ENCODE data around the gene HNRNPA1L2.

The HNRNPA1L2 gene

DNA sequence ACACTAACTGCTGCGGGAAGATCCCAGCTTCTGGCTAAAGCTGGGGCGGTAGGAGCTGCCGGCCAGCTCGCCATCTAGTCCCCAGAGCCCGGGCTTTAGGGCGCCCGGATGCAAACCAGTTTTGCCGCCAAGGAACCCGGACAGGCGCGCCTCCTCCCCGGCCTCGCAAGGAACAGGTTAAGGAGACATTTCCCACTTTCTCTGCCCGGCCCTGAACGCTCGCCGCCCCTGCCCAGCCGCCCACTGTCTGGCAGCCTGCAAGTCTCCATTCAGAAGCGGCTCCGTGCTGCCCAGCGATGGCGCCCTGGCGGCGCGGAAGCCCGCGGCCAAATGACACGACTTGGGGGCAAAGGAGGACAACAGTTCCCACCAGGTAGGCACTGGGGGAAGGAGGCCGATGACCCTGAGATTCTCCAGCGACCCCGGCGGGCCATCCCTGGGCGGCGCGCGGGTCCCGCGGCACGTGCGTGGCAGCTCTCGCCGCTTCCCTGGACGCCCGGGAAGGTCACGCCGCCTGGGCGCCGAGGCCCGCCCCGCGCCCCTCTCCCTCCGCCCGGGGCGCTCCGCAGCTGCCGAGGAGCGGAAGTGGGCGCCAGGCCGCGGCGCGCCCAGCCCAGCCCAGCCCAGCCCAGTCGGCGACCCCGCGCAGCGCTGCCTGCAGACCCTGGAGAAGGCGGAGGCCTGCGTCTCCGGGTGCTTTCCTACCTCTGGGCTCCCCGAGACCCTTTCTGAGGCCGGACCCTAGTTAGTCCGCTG lies 42.2 kb upstream of the HNRNPA1L2 start (continued):
- TF ChIP-seq GLI2 (tag by site-specific recombination; IDR thresholded peaks at IDR 0.05; ENCODE audit: borderline replicate concordance, low read depth) (no peak), ZNF768 (tag by site-specific recombination; IDR thresholded peaks at IDR 0.05) (no peak), ZBTB1 (tag by site-specific recombination; IDR thresholded peaks at IDR 0.05) (no peak), PRDM10 (tag by site-specific recombination; IDR thresholded peaks at IDR 0.05) (no peak), REST (tag by site-specific recombination; IDR thresholded peaks at IDR 0.05) (no peak), EGR2 (tag by site-specific recombination; IDR thresholded peaks at IDR 0.05; ENCODE audit: low read depth) (peak; percentile 70), TCF7L2 (IDR thresholded peaks at IDR 0.05; ENCODE audit: borderline replicate concordance, low read depth, low read length) (no peak), ZNF600 (tag by site-specific recombination; IDR thresholded peaks at IDR 0.05) (no peak; the same call in 1 of the 2 replicates), ZNF707 (tag by site-specific recombination; IDR thresholded peaks at IDR 0.05) (no peak), GFI1B (tag by site-specific recombination; IDR thresholded peaks at IDR 0.05) (no peak), ZNF175 (tag by site-specific recombination; IDR thresholded peaks at IDR 0.05) (no peak), ZBTB21 (tag by site-specific recombination; IDR thresholded peaks at IDR 0.05) (no peak), ZNF660 (tag by site-specific recombination; IDR thresholded peaks at IDR 0.05) (peak; percentile 69; the same call in 1 of the 2 replicates), ZNF621 (tag by site-specific recombination; IDR thresholded peaks at IDR 0.05) (no peak), ZNF624 (tag by site-specific recombination; IDR thresholded peaks at IDR 0.05) (no peak), ZNF555 (tag by site-specific recombination; conservative IDR thresholded peaks at IDR 0.05) (no peak), ZSCAN30 (tag by site-specific recombination; IDR thresholded peaks at IDR 0.05) (no peak), SP7 (tag by site-specific recombination; IDR thresholded peaks at IDR 0.05) (no peak)
- TF ChIP-seq, protein P1, sequence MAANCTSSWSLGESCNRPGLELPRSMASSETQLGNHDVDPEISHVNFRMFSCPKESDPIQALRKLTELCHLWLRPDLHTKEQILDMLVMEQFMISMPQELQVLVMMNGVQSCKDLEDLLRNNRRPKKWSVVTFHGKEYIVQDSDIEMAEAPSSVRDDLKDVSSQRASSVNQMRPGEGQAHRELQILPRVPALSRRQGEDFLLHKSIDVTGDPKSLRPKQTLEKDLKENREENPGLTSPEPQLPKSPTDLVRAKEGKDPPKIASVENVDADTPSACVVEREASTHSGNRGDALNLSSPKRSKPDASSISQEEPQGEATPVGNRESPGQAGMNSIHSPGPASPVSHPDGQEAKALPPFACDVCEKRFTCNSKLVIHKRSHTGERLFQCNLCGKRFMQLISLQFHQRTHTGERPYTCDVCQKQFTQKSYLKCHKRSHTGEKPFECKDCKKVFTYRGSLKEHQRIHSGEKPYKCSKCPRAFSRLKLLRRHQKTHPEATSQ (tag by site-specific recombination; IDR thresholded peaks at IDR 0.05): no peak
- TF ChIP-seq, protein P2, sequence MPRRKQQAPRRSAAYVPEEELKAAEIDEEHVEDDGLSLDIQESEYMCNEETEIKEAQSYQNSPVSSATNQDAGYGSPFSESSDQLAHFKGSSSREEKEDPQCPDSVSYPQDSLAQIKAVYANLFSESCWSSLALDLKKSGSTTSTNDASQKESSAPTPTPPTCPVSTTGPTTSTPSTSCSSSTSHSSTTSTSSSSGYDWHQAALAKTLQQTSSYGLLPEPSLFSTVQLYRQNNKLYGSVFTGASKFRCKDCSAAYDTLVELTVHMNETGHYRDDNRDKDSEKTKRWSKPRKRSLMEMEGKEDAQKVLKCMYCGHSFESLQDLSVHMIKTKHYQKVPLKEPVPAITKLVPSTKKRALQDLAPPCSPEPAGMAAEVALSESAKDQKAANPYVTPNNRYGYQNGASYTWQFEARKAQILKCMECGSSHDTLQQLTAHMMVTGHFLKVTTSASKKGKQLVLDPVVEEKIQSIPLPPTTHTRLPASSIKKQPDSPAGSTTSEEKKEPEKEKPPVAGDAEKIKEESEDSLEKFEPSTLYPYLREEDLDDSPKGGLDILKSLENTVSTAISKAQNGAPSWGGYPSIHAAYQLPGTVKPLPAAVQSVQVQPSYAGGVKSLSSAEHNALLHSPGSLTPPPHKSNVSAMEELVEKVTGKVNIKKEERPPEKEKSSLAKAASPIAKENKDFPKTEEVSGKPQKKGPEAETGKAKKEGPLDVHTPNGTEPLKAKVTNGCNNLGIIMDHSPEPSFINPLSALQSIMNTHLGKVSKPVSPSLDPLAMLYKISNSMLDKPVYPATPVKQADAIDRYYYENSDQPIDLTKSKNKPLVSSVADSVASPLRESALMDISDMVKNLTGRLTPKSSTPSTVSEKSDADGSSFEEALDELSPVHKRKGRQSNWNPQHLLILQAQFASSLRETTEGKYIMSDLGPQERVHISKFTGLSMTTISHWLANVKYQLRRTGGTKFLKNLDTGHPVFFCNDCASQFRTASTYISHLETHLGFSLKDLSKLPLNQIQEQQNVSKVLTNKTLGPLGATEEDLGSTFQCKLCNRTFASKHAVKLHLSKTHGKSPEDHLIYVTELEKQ (tag by site-specific recombination; IDR thresholded peaks at IDR 0.05; ENCODE audit: borderline replicate concordance): no peak
- TF ChIP-seq, protein P3, sequence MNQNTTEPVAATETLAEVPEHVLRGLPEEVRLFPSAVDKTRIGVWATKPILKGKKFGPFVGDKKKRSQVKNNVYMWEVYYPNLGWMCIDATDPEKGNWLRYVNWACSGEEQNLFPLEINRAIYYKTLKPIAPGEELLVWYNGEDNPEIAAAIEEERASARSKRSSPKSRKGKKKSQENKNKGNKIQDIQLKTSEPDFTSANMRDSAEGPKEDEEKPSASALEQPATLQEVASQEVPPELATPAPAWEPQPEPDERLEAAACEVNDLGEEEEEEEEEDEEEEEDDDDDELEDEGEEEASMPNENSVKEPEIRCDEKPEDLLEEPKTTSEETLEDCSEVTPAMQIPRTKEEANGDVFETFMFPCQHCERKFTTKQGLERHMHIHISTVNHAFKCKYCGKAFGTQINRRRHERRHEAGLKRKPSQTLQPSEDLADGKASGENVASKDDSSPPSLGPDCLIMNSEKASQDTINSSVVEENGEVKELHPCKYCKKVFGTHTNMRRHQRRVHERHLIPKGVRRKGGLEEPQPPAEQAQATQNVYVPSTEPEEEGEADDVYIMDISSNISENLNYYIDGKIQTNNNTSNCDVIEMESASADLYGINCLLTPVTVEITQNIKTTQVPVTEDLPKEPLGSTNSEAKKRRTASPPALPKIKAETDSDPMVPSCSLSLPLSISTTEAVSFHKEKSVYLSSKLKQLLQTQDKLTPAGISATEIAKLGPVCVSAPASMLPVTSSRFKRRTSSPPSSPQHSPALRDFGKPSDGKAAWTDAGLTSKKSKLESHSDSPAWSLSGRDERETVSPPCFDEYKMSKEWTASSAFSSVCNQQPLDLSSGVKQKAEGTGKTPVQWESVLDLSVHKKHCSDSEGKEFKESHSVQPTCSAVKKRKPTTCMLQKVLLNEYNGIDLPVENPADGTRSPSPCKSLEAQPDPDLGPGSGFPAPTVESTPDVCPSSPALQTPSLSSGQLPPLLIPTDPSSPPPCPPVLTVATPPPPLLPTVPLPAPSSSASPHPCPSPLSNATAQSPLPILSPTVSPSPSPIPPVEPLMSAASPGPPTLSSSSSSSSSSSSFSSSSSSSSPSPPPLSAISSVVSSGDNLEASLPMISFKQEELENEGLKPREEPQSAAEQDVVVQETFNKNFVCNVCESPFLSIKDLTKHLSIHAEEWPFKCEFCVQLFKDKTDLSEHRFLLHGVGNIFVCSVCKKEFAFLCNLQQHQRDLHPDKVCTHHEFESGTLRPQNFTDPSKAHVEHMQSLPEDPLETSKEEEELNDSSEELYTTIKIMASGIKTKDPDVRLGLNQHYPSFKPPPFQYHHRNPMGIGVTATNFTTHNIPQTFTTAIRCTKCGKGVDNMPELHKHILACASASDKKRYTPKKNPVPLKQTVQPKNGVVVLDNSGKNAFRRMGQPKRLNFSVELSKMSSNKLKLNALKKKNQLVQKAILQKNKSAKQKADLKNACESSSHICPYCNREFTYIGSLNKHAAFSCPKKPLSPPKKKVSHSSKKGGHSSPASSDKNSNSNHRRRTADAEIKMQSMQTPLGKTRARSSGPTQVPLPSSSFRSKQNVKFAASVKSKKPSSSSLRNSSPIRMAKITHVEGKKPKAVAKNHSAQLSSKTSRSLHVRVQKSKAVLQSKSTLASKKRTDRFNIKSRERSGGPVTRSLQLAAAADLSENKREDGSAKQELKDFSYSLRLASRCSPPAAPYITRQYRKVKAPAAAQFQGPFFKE (tag by site-specific recombination; IDR thresholded peaks at IDR 0.05; ENCODE audit: borderline replicate concordance): no peak
